SK-N-SH (cell line): Measurements from ENCODE around the gene MADD. TPM values are rescaled to one million over a fixed set of nuclear protein-coding genes. Genes with fewer than 3 reads are reported as not detected.
A peak's percentile ranks its signal among the peaks of the same experiment; 100 is the strongest.

Source experiments
- CTCF ChIA-PET: fragments of 300-600, 350-600 bp; formaldehyde crosslinking; extraction: SDS; loops from one replicate; lab custom pipeline; 2021; lab: Yijun Ruan, JAX
- POLR2A ChIA-PET: fragments of 350-600 bp; sonication (Branson Sonifier 250); formaldehyde crosslinking; extraction: SDS; loops from one replicate; lab custom pipeline; 2020; ENCODE audit warnings: antibody characterized with exemption, inconsistent platforms; lab: Yijun Ruan, JAX
- DNase-seq: peaks from one replicate; pipeline ENCODE4 v3.0.0; 2012
- H2AFZ ChIP-seq: fragments of 200-600 bp; sonication (generic); 2 replicates; pipeline ENCODE4 v1.8.1; 2016; ENCODE audit warnings: antibody characterized with exemption, mild to moderate bottlenecking, low read depth
- H3F3A ChIP-seq: fragments of 200-600 bp; sonication (generic); replicated peaks from 2 replicates; pipeline ENCODE3; 2016; ENCODE audit warnings: antibody characterized with exemption, mild to moderate bottlenecking; ENCODE audit not compliant: insufficient read depth
- H3K27ac ChIP-seq, 2 experiments: fragments of 200-500 bp in 1 of 2; fragments of 200-600 bp in 1 of 2; sonication (Bioruptor generic) in 1 of 2; sonication (generic), shearing (Covaris generic) in 1 of 2; 2 replicates each; pipeline versions ENCODE4 v1.5.1 to v1.6.1; 2014 to 2016; ENCODE audit warnings: low read depth in 2 of 2, inconsistent platforms in 1 of 2, low read length in 1 of 2, mild to moderate bottlenecking in 1 of 2, mixed read lengths in 1 of 2
- H3K27me3 ChIP-seq: fragments of 200-600 bp; sonication (generic), shearing (Covaris generic); 2 replicates; pipeline ENCODE4 v1.6.1; 2016; ENCODE audit warnings: mixed run types; ENCODE audit not compliant: insufficient read depth
- H3K36me3 ChIP-seq, 2 experiments: fragments of 200-500 bp in 1 of 2; fragments of 200-600 bp in 1 of 2; sonication (Bioruptor generic) in 1 of 2; sonication (generic) in 1 of 2; replicated peaks in 1 of 2; 2 replicates each; pipeline versions ENCODE3 to v1.5.1; 2014 to 2016; ENCODE audit warnings: low read length in 1 of 2, mild to moderate bottlenecking in 1 of 2; ENCODE audit not compliant: insufficient read depth in 2 of 2, control insufficient read depth in 1 of 2
- H3K4me1 ChIP-seq, 2 experiments: fragments of 200-500 bp in 1 of 2; fragments of 200-600 bp in 1 of 2; sonication (Bioruptor generic) in 1 of 2; sonication (generic), shearing (Covaris generic) in 1 of 2; 2 replicates each; pipeline versions ENCODE4 v1.5.1 to v1.6.1; 2014 to 2016; ENCODE audit warnings: low read depth in 1 of 2, low read length in 1 of 2, mixed run types in 1 of 2; ENCODE audit not compliant: insufficient read depth in 2 of 2, control insufficient read depth in 1 of 2
- H3K4me2 ChIP-seq: fragments of 200-600 bp; sonication (generic), shearing (Covaris generic); 2 replicates; pipeline ENCODE4 v1.6.1; 2017; ENCODE audit warnings: mixed run types
- H3K4me3 ChIP-seq, 2 experiments: fragments of 200-500 bp in 1 of 2; fragments of 200-600 bp in 1 of 2; sonication (Bioruptor generic) in 1 of 2; sonication (generic), shearing (Covaris generic) in 1 of 2; 2 replicates each; pipeline versions ENCODE4 v1.5.1 to v1.8.1; 2014 to 2016; ENCODE audit warnings: low read depth in 2 of 2, inconsistent platforms in 1 of 2, low read length in 1 of 2, mild to moderate bottlenecking in 1 of 2, mixed read lengths in 1 of 2, moderate library complexity in 1 of 2
- H3K79me2 ChIP-seq: fragments of 200-600 bp; sonication (generic); 2 replicates; pipeline ENCODE4 v1.8.1; 2017; ENCODE audit warnings: mild to moderate bottlenecking; ENCODE audit not compliant: insufficient read depth
- H3K9ac ChIP-seq: fragments of 200-600 bp; sonication (generic); 2 replicates; pipeline ENCODE4 v1.6.1; 2017; ENCODE audit warnings: mixed run types
- H3K9me2 ChIP-seq: fragments of 200-600 bp; sonication (generic); 2 replicates; pipeline ENCODE4 v1.6.1; 2017; ENCODE audit warnings: mixed run types
- H3K9me3 ChIP-seq: fragments of 200-600 bp; sonication (generic); 2 replicates; pipeline ENCODE4 v1.6.1; 2017; ENCODE audit warnings: mixed run types, mild to moderate bottlenecking, moderate library complexity
- H4K20me1 ChIP-seq: fragments of 200-600 bp; sonication (generic); 2 replicates; pipeline ENCODE4 v1.6.1; 2017; ENCODE audit warnings: mild to moderate bottlenecking, mixed run types; ENCODE audit not compliant: insufficient read depth
- CHD2 ChIP-seq: fragments of 150-350 bp; IDR thresholded peaks from 2 replicates; pipeline ENCODE4 v1.6.1; 2018; ENCODE audit warnings: low read length; ENCODE audit not compliant: partially characterized antibody
- EP300 ChIP-seq, 2 experiments: IDR thresholded peaks; 2 replicates each; pipeline versions ENCODE4 v1.4.0 to v1.6.1; 2012; ENCODE audit warnings: borderline replicate concordance in 1 of 2, low read depth in 1 of 2, low read length in 1 of 2
- EZH2phosphoT487 ChIP-seq: fragments of 200-600 bp; sonication (generic); IDR thresholded peaks from 2 replicates; pipeline ENCODE4 v1.6.1; 2017; ENCODE audit warnings: low read depth, mixed run types, mild to moderate bottlenecking, antibody characterized with exemption, moderate library complexity, borderline replicate concordance
- FOXM1 ChIP-seq: IDR thresholded peaks from 2 replicates; pipeline ENCODE4 v1.4.0; 2012; ENCODE audit warnings: low read depth, mild to moderate bottlenecking
- GATA2 ChIP-seq: sonication (generic); formaldehyde crosslinking; IDR thresholded peaks from 2 replicates; pipeline ENCODE4 v1.5.0; 2020; ENCODE audit warnings: mild to moderate bottlenecking, missing genetic modification reagents
- MEF2A ChIP-seq: IDR thresholded peaks from 2 replicates; pipeline ENCODE4 v1.4.0; 2012; ENCODE audit warnings: low read depth, borderline replicate concordance
- MXI1 ChIP-seq: IDR thresholded peaks from 2 replicates; pipeline ENCODE4 v1.6.1; 2012; ENCODE audit warnings: mild to moderate bottlenecking, low read depth, low read length, improper control_type of control experiment
- NFIC ChIP-seq: IDR thresholded peaks from 2 replicates; pipeline ENCODE4 v1.4.0; 2012; ENCODE audit warnings: borderline replicate concordance
- POLR2AphosphoS5 ChIP-seq: IDR thresholded peaks from 2 replicates; pipeline ENCODE4 v1.6.1; 2012; ENCODE audit warnings: low read depth, low read length
- RCOR1 ChIP-seq: fragments of 150-350 bp; IDR thresholded peaks from 2 replicates; pipeline ENCODE4 v1.6.1; 2017; ENCODE audit warnings: antibody characterized with exemption, low read length
- RXRA ChIP-seq: IDR thresholded peaks from 2 replicates; pipeline ENCODE4 v1.4.0; 2012; ENCODE audit warnings: low read depth, mild to moderate bottlenecking, borderline replicate concordance
- SIN3A ChIP-seq: IDR thresholded peaks from 2 replicates; pipeline ENCODE4 v1.6.1; 2012; ENCODE audit warnings: low read depth, mild to moderate bottlenecking, low read length, moderate library complexity, borderline replicate concordance
- SMC3 ChIP-seq: IDR thresholded peaks from 2 replicates; pipeline ENCODE4 v1.6.1; 2012; ENCODE audit warnings: low read depth, low read length, improper control_type of control experiment
- TAF1 ChIP-seq: IDR thresholded peaks from 2 replicates; pipeline ENCODE4 v1.6.1; 2012; ENCODE audit warnings: low read depth, mild to moderate bottlenecking, low read length, moderate library complexity, borderline replicate concordance
- TCF12 ChIP-seq: IDR thresholded peaks from 2 replicates; pipeline ENCODE4 v1.4.0; 2012
- TEAD4 ChIP-seq: IDR thresholded peaks from 2 replicates; pipeline ENCODE4 v1.4.0; 2012; ENCODE audit warnings: mild to moderate bottlenecking, borderline replicate concordance; ENCODE audit not compliant: insufficient read depth
- YY1 ChIP-seq: IDR thresholded peaks from 2 replicates; pipeline ENCODE4 v1.4.0; 2012; ENCODE audit warnings: low read depth, mild to moderate bottlenecking
- WGBS: methylation state at CpG from one replicate; pipeline ENCODE4 v1.1.6; 2017; ENCODE audit warnings: low lambda C conversion rate; 5-methylcytosine and 5-hydroxymethylcytosine counted together
- polyA plus RNA-seq, 3 experiments: library from polyadenylated mRNA; depleted of rRNA; stranded (reverse); fragments of >200 nt; gene quantifications; 2 replicates each; pipeline ENCODE4 v1.2.3, GENCODE V29; 2012
- TF ChIP-seq, protein P1 (sequence below): fragments of 200-600 bp; sonication (generic); IDR thresholded peaks from 2 replicates; pipeline ENCODE4 v1.6.1; 2017; ENCODE audit warnings: antibody characterized with exemption, mild to moderate bottlenecking, moderate library complexity
- TF ChIP-seq, protein P2 (sequence below): IDR thresholded peaks from 2 replicates; pipeline ENCODE4 v1.4.0; 2012; ENCODE audit warnings: low read depth
- TF ChIP-seq, protein P3 (sequence below): IDR thresholded peaks from 2 replicates; pipeline ENCODE4; 2012
- TF ChIP-seq, protein P4 (sequence below): fragments of 150-350 bp; IDR thresholded peaks from 2 replicates; pipeline ENCODE4 v1.6.1; 2016; ENCODE audit warnings: mild to moderate bottlenecking, low read depth, low read length
- TF ChIP-seq, protein P5 (sequence below): IDR thresholded peaks from 2 replicates; pipeline ENCODE4 v1.4.0; 2012; ENCODE audit warnings: low read depth, borderline replicate concordance
- TF ChIP-seq, protein P6 (sequence below): IDR thresholded peaks from 2 replicates; pipeline ENCODE4 v1.6.1; 2012; ENCODE audit warnings: mild to moderate bottlenecking, low read depth, low read length, moderate library complexity

The MADD gene
- polyA plus RNA-seq, 1 of the 3 experiments (the other 2 are of a cell fraction) = 16.4 TPM

DNA sequence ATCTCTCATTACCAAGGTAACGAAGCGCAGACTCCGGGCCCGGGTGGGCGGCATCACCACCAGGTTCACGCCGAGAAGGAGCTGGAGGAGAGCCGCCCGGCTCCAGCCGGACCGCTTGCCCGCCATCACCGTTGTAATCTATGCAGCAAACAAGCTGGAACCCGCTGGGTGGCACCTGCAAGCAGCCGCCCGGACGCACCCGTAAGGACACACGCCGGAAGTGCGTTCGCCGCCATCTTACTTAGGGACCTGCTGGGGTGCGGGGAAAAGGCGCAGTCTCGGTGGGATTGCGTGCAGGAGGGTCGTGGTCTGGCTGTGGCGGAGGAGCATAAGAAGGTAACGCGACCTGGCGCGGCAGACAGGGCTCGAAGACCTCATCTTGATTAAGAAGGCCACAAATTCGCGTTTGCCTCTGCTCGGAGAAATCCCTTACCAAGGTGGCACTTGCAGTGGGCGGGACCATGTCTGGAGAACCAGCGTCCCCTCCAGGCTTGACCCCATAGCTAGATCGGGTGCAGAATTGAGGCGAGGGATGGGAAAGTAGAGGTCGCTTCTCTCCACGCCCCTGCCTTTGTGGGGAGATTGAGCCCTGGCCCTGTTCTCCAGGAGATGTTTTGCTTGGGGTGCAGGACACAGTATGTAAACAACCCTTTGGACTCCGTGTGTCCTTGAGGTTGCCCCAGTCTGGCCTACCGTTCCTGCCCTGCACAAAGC is 21.1 kb upstream of the MADD start, which contains the start of gene ACP2:
ACP2 (minus strand) TSS at position 151 of the 714 bp plus-strand sequence; CDS start at position 126, 25 bp downstream.
- POLR2A ChIA-PET = interaction anchor here (0.6 to 3.4 kb wide), 17 partner anchors 9 to 312 kb away, joined by 3 to 48 read pairs (median 5); partner anchors contain the start of genes ARFGAP2, CSTPP1, DDB2 and PACSIN3
- TF ChIP-seq EZH2phosphoT487 (no peak), TCF12 (peak; percentile 41; the same call in 1 of the 2 replicates), TEAD4 (no peak), EP300 (IDR thresholded peaks at IDR 0.05; ENCODE audit: borderline replicate concordance in 1 of 2, low read depth in 1 of 2, low read length in 1 of 2) (no peak), SMC3 (peak; percentile 37; the same call in 1 of the 2 replicates), RCOR1 (no peak; the same call in 1 of the 2 replicates), CHD2 (peak; percentile 90), SIN3A (peak; percentile 81), FOXM1 (no peak), NFIC (no peak), TAF1 (peak; percentile 99), GATA2 (CRISPR knock-in tag) (peak; percentile 57; the same call in 1 of the 2 replicates), POLR2AphosphoS5 (peak; percentile 88), MXI1 (peak; percentile 78), YY1 (peak; percentile 100), MEF2A (no peak), RXRA (no peak)
- TF ChIP-seq, protein P1, sequence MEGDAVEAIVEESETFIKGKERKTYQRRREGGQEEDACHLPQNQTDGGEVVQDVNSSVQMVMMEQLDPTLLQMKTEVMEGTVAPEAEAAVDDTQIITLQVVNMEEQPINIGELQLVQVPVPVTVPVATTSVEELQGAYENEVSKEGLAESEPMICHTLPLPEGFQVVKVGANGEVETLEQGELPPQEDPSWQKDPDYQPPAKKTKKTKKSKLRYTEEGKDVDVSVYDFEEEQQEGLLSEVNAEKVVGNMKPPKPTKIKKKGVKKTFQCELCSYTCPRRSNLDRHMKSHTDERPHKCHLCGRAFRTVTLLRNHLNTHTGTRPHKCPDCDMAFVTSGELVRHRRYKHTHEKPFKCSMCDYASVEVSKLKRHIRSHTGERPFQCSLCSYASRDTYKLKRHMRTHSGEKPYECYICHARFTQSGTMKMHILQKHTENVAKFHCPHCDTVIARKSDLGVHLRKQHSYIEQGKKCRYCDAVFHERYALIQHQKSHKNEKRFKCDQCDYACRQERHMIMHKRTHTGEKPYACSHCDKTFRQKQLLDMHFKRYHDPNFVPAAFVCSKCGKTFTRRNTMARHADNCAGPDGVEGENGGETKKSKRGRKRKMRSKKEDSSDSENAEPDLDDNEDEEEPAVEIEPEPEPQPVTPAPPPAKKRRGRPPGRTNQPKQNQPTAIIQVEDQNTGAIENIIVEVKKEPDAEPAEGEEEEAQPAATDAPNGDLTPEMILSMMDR = peak; percentile 49
- TF ChIP-seq, protein P2, sequence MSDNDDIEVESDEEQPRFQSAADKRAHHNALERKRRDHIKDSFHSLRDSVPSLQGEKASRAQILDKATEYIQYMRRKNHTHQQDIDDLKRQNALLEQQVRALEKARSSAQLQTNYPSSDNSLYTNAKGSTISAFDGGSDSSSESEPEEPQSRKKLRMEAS = peak; percentile 87
- TF ChIP-seq, protein P3, sequence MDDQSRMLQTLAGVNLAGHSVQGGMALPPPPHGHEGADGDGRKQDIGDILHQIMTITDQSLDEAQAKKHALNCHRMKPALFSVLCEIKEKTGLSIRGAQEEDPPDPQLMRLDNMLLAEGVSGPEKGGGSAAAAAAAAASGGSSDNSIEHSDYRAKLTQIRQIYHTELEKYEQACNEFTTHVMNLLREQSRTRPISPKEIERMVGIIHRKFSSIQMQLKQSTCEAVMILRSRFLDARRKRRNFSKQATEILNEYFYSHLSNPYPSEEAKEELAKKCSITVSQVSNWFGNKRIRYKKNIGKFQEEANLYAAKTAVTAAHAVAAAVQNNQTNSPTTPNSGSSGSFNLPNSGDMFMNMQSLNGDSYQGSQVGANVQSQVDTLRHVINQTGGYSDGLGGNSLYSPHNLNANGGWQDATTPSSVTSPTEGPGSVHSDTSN = no peak; the same call in 1 of the 2 replicates
- TF ChIP-seq, protein P4, sequence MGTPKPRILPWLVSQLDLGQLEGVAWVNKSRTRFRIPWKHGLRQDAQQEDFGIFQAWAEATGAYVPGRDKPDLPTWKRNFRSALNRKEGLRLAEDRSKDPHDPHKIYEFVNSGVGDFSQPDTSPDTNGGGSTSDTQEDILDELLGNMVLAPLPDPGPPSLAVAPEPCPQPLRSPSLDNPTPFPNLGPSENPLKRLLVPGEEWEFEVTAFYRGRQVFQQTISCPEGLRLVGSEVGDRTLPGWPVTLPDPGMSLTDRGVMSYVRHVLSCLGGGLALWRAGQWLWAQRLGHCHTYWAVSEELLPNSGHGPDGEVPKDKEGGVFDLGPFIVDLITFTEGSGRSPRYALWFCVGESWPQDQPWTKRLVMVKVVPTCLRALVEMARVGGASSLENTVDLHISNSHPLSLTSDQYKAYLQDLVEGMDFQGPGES = peak; percentile 48; the same call in 1 of the 2 replicates
- TF ChIP-seq, protein P5, sequence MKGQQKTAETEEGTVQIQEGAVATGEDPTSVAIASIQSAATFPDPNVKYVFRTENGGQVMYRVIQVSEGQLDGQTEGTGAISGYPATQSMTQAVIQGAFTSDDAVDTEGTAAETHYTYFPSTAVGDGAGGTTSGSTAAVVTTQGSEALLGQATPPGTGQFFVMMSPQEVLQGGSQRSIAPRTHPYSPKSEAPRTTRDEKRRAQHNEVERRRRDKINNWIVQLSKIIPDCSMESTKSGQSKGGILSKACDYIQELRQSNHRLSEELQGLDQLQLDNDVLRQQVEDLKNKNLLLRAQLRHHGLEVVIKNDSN = peak; percentile 26; the same call in 1 of the 2 replicates
- TF ChIP-seq, protein P6, sequence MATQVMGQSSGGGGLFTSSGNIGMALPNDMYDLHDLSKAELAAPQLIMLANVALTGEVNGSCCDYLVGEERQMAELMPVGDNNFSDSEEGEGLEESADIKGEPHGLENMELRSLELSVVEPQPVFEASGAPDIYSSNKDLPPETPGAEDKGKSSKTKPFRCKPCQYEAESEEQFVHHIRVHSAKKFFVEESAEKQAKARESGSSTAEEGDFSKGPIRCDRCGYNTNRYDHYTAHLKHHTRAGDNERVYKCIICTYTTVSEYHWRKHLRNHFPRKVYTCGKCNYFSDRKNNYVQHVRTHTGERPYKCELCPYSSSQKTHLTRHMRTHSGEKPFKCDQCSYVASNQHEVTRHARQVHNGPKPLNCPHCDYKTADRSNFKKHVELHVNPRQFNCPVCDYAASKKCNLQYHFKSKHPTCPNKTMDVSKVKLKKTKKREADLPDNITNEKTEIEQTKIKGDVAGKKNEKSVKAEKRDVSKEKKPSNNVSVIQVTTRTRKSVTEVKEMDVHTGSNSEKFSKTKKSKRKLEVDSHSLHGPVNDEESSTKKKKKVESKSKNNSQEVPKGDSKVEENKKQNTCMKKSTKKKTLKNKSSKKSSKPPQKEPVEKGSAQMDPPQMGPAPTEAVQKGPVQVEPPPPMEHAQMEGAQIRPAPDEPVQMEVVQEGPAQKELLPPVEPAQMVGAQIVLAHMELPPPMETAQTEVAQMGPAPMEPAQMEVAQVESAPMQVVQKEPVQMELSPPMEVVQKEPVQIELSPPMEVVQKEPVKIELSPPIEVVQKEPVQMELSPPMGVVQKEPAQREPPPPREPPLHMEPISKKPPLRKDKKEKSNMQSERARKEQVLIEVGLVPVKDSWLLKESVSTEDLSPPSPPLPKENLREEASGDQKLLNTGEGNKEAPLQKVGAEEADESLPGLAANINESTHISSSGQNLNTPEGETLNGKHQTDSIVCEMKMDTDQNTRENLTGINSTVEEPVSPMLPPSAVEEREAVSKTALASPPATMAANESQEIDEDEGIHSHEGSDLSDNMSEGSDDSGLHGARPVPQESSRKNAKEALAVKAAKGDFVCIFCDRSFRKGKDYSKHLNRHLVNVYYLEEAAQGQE = peak; percentile 73

More for the DNA sequence above, 21.1 kb upstream of the MADD start, which contains the start of gene ACP2:
- CTCF ChIA-PET = interaction anchor here (0.7 to 4.2 kb wide), 16 partner anchors 10 to 144 kb away, joined by 3 to 38 read pairs (median 4); partner anchors contain the start of genes ARFGAP2, DDB2, NR1H3 and PACSIN3
- Histone ChIP-seq H4K20me1 (no peaks in the 10 kb centered on the region), H3K9ac (peak within 1 kb of the TSS; percentile 92), H3K4me2 (peak within 1 kb of the TSS; percentile 88), H3K27ac (peak within 1 kb of the TSS; percentile 63 to 96), H3K79me2 (peaks cover 19% of the 10 kb centered on the region), H3K9me3 (no peaks in the 10 kb centered on the region), H3K4me3 (peak within 1 kb of the TSS; percentile 75 to 92), H3F3A (no peaks in the 10 kb centered on the region), H3K36me3 (peaks cover 4 to 11% of the 10 kb centered on the region in 2 experiments), H2AFZ (peak within 1 kb of the TSS; percentile 92), H3K9me2 (no peaks in the 10 kb centered on the region), H3K4me1 (peaks cover 8 to 15% of the 10 kb centered on the region in 2 experiments), H3K27me3 (no peaks in the 10 kb centered on the region)
- WGBS = under 1% methylated on average over 36 of the region's 45 CpGs
- DNase-seq = peak; percentile 89
